ENCODE data around the gene ADGRG6. TPM values are rescaled to one million over a fixed set of nuclear protein-coding genes. Genes with fewer than 3 reads are reported as not detected.
A peak's percentile ranks its signal among the peaks of the same experiment; 100 is the strongest.

Gene ADGRG6
- total and polyA plus RNA-seq, 4 donors: 18.7 to 110 (median 45.7) TPM

GRCh38 chr6:142331075-142331551, 29.3 kb downstream of the ADGRG6 start:
- TF ChIP-seq EGR1 (IDR thresholded peaks at IDR 0.05; ENCODE audit: low read depth in 2 of 2) (no peak), ATF3 (IDR thresholded peaks at IDR 0.05) (no peak), HNF4A (conservative IDR thresholded peaks at IDR 0.05) (peak in 1 of 2 donors; percentile 20), HNF4G (IDR thresholded peaks at IDR 0.05) (no peak)
- no peak overlapping the region for H3K4me3 ChIP-seq (ENCODE audit: low read depth in 1 of 3, low read length in 3 of 3)
- peak overlapping the region; percentile 20 to 28 for H3K27ac ChIP-seq (ENCODE audit: low read depth in 1 of 2, low read length in 2 of 2)
- no peaks in the 10 kb centered on the region for H3K27me3 ChIP-seq (ENCODE audit: control insufficient read depth in 4 of 4, insufficient read depth in 4 of 4, low read length in 3 of 4)
- H3K9me3 ChIP-seq (ENCODE audit: control insufficient read depth in 4 of 4, low read length in 3 of 4): no peaks in the 10 kb centered on the region
- H3K4me1 ChIP-seq (ENCODE audit: control insufficient read depth in 4 of 4, insufficient read depth in 4 of 4, low read length in 3 of 4): peaks cover 5 to 47% (median 26%) of the 10 kb centered on the region in 4 donors
- no peaks in the 10 kb centered on the region for H3K36me3 ChIP-seq (ENCODE audit: control insufficient read depth in 4 of 4, insufficient read depth in 3 of 4, low read depth in 1 of 4, low read length in 3 of 4)
- peak overlapping the region in 1 of 2 donors; percentile 71 for H3K9ac ChIP-seq (ENCODE audit: low read depth in 1 of 2, low read length in 2 of 2)
- WGBS: 39% methylated on average over 2 of the region's 2 CpGs
- DNase-seq (ENCODE audit: low spot score): no peak

GRCh38 chr6:142331601-142332000, 29.8 kb downstream of the ADGRG6 start:
- Histone ChIP-seq H3K4me3 (ENCODE audit: low read depth in 1 of 3, low read length in 3 of 3) (no peak overlapping the region), H3K9me3 (ENCODE audit: control insufficient read depth in 4 of 4, low read length in 3 of 4) (no peaks in the 10 kb centered on the region), H3K36me3 (ENCODE audit: control insufficient read depth in 4 of 4, insufficient read depth in 3 of 4, low read depth in 1 of 4, low read length in 3 of 4) (no peaks in the 10 kb centered on the region), H3K27me3 (ENCODE audit: control insufficient read depth in 4 of 4, insufficient read depth in 4 of 4, low read length in 3 of 4) (no peaks in the 10 kb centered on the region), H3K4me1 (ENCODE audit: control insufficient read depth in 4 of 4, insufficient read depth in 4 of 4, low read length in 3 of 4) (peaks cover 6 to 52% (median 29%) of the 10 kb centered on the region in 4 donors), H3K9ac (ENCODE audit: low read depth in 1 of 2, low read length in 2 of 2) (peak overlapping the region in 1 of 2 donors; percentile 71), H3K27ac (ENCODE audit: low read depth in 1 of 2, low read length in 2 of 2) (peak overlapping the region; percentile 20 to 28)
- 65% methylated on average over 3 of the region's 3 CpGs for WGBS
- TF ChIP-seq TAF1 (conservative IDR thresholded peaks at IDR 0.05) (no peak), HNF4G (IDR thresholded peaks at IDR 0.05) (no peak), GABPA (IDR thresholded peaks at IDR 0.05 in 1 of 2, conservative IDR thresholded peaks at IDR 0.05 in 1 of 2) (no peak), JUND (IDR thresholded peaks at IDR 0.05) (no peak), FOXA1 (IDR thresholded peaks at IDR 0.05) (no peak), ATF3 (IDR thresholded peaks at IDR 0.05) (no peak), RXRA (IDR thresholded peaks at IDR 0.05) (no peak), SP1 (IDR thresholded peaks at IDR 0.05) (no peak), CTCF (IDR thresholded peaks at IDR 0.05; ENCODE audit: low read depth, low read length, missing input control) (no peak), MAX (IDR thresholded peaks at IDR 0.05) (no peak), NR2F2 (IDR thresholded peaks at IDR 0.05) (no peak), ZBTB33 (IDR thresholded peaks at IDR 0.05) (no peak), REST (IDR thresholded peaks at IDR 0.05) (no peak), YY1 (IDR thresholded peaks at IDR 0.05) (no peak), EGR1 (IDR thresholded peaks at IDR 0.05; ENCODE audit: low read depth in 2 of 2) (no peak)
- no peak for DNase-seq (ENCODE audit: low spot score)

Measured in liver (tissue), 9 donors.